OCI-LY3 (cell line): ENCODE data around the gene FOXL1.

Source experiments
- CTCF ChIP-seq: fragments of 200-600, 300-600 bp; sonication (generic); IDR thresholded peaks from 2 replicates; pipeline ENCODE4 v1.5.1; 2014; ENCODE audit warnings: antibody characterized with exemption, low read length, low read depth
- EZH2phosphoT487 ChIP-seq: fragments of 200-600 bp; shearing (Covaris generic); IDR thresholded peaks from 2 replicates; pipeline ENCODE4 v1.6.1; 2018; ENCODE audit warnings: antibody characterized with exemption, mixed run types, low read depth

GRCh38 chr16:86601356-86601755, 23.0 kb downstream of the FOXL1 start:
- TF ChIP-seq CTCF (no peak), EZH2phosphoT487 (no peak)
